Loucy (cell line): ENCODE results near the gene SMC1B.

Experiments used
- CTCF ChIP-seq: fragments of 200-600 bp; sonication (generic); conservative IDR thresholded peaks from 2 replicates; pipeline ENCODE4 v1.5.1; 2014; ENCODE audit warnings: mild to moderate bottlenecking, antibody characterized with exemption, low read length
- EZH2phosphoT487 ChIP-seq: fragments of 200-600 bp; IDR thresholded peaks from 2 replicates; pipeline ENCODE4 v1.6.1; 2018; ENCODE audit warnings: antibody characterized with exemption, mild to moderate bottlenecking, moderate library complexity, borderline replicate concordance

GRCh38 chr22:45302751-45303150 lies 110.6 kb downstream of the SMC1B start:
- no peak for TF ChIP-seq CTCF
- no peak for TF ChIP-seq EZH2phosphoT487
